ENCODE data around the gene RNASE11.

RNASE11 gene

DNA sequence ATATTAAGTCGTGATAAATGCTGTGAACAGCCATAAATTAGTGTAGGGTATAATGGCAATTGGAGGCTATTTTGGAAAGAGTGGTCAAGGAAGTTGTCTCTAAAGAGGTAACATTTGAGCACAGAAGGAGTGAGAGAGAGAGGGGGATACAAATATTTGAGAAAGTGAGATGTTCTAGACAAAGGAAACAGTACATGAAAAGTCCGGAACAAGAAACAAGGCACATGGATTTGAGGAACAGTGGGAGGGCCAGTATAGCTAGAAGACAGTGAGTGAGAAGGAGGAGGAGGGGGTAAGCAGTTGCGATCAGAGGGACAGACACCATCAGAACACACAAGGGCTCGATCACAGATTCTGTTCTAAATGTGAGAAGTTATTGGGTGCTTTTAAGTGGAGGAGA lies 23.5 kb upstream of the RNASE11 start:
- no peaks in the 10 kb centered on the region for H3K4me1 ChIP-seq (ENCODE audit: control insufficient read depth in 1 of 2, insufficient read depth in 2 of 2, low read length in 2 of 2)
- no peak overlapping the region for H3K9ac ChIP-seq (ENCODE audit: low read length)
- no peak overlapping the region for H2AFZ ChIP-seq (ENCODE audit: insufficient read depth, low read length, poor library complexity)
- no peaks in the 10 kb centered on the region for H3K27me3 ChIP-seq (ENCODE audit: insufficient read depth, low read length)
- H4K91ac ChIP-seq (ENCODE audit: low read depth, low read length) = no peak overlapping the region
- H2BK5ac ChIP-seq (ENCODE audit: low read depth, low read length, poor library complexity) = no peak overlapping the region
- no peak overlapping the region for H2BK12ac ChIP-seq (ENCODE audit: low read length)
- H2BK120ac ChIP-seq (ENCODE audit: insufficient read depth, low read length, poor library complexity) = no peak overlapping the region
- H3K14ac ChIP-seq (ENCODE audit: low read length) = no peak overlapping the region
- WGBS (ENCODE audit: extremely low coverage, insufficient coverage, insufficient read length) = no CpG with 5 or more reads among the region's 4 CpGs
- H3K18ac ChIP-seq (ENCODE audit: low read length) = no peak overlapping the region
- H3K23ac ChIP-seq (ENCODE audit: low read length) = no peak overlapping the region
- H3K9me3 ChIP-seq (ENCODE audit: insufficient read depth, low read depth, low read length) = no peaks in the 10 kb centered on the region
- H3K4me3 ChIP-seq (ENCODE audit: low read depth, low read length) = no peak overlapping the region
- H3K27ac ChIP-seq (ENCODE audit: low read depth, low read length) = no peak overlapping the region
- no peaks in the 10 kb centered on the region for H3K79me1 ChIP-seq (ENCODE audit: low read length)
- H4K8ac ChIP-seq (ENCODE audit: low read depth, low read length) = no peak overlapping the region
- H2AK5ac ChIP-seq (ENCODE audit: low read length) = no peak overlapping the region
- no peaks in the 10 kb centered on the region for H3K36me3 ChIP-seq (ENCODE audit: control insufficient read depth in 1 of 2, insufficient read depth in 2 of 2, low read length in 2 of 2)
- peaks cover 2% of the 10 kb centered on the region for H3K79me2 ChIP-seq (ENCODE audit: control insufficient read depth, insufficient read depth, low read length, poor library complexity)
- H4K12ac ChIP-seq (ENCODE audit: low read depth, low read length) = no peak overlapping the region
- H3K4ac ChIP-seq (ENCODE audit: low read depth, low read length) = no peak overlapping the region
- DNase-seq = no peak
- H3K4me2 ChIP-seq (ENCODE audit: low read length) = no peak overlapping the region

DNA sequence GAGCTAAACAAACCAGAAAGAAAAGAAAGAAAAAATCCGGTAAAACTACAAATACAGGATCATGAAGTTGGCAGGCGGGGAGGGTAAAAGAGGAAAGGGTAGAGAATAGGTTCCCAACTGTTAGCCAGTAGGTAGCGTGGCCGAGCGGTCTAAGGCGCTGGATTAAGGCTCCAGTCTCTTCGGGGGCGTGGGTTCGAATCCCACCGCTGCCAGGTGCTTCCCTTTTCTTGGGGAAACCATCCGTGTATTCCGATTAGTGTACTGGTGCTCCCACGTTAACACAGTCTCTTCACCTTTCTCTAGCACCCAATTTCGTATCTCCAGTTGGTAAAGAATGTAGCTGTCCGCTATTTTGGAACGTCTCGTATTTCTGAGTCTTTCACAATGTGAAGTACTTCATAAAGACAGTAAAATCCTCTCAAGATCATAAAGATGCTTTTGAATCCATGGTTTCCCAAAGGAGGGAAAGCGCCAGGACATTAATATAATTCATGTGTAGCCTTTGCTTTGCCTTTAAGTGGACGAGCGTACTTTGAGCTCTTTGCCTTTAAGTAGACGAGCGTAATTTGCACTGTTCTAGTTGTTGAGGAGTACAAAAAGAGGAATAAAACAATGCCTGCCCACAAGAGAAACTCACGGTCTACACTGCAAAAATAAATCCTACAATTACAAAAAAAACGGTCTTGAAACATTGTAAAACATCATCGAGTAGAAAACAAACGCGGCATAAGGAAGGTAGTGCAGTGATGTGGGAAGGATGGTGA lies 22.4 kb upstream of the RNASE11 start:
- Histone ChIP-seq H2AFZ (ENCODE audit: insufficient read depth, low read length, poor library complexity) (no peak overlapping the region), H3K4ac (ENCODE audit: low read depth, low read length) (no peak overlapping the region), H3K4me3 (ENCODE audit: low read depth, low read length) (peak overlapping the region; percentile 87), H4K8ac (ENCODE audit: low read depth, low read length) (no peak overlapping the region), H3K4me1 (ENCODE audit: control insufficient read depth in 1 of 2, insufficient read depth in 2 of 2, low read length in 2 of 2) (no peaks in the 10 kb centered on the region), H3K14ac (ENCODE audit: low read length) (no peak overlapping the region), H3K27me3 (ENCODE audit: insufficient read depth, low read length) (no peaks in the 10 kb centered on the region), H3K9ac (ENCODE audit: low read length) (no peak overlapping the region), H4K91ac (ENCODE audit: low read depth, low read length) (no peak overlapping the region), H2BK12ac (ENCODE audit: low read length) (no peak overlapping the region), H3K79me2 (ENCODE audit: control insufficient read depth, insufficient read depth, low read length, poor library complexity) (peaks cover 2% of the 10 kb centered on the region), H4K12ac (ENCODE audit: low read depth, low read length) (no peak overlapping the region), H3K9me3 (ENCODE audit: insufficient read depth, low read depth, low read length) (no peaks in the 10 kb centered on the region), H3K4me2 (ENCODE audit: low read length) (peak overlapping the region; percentile 68), H3K18ac (ENCODE audit: low read length) (no peak overlapping the region), H2BK5ac (ENCODE audit: low read depth, low read length, poor library complexity) (no peak overlapping the region), H3K79me1 (ENCODE audit: low read length) (no peaks in the 10 kb centered on the region), H3K23ac (ENCODE audit: low read length) (no peak overlapping the region), H2BK120ac (ENCODE audit: insufficient read depth, low read length, poor library complexity) (no peak overlapping the region), H3K27ac (ENCODE audit: low read depth, low read length) (no peak overlapping the region), H2AK5ac (ENCODE audit: low read length) (no peak overlapping the region), H3K36me3 (ENCODE audit: control insufficient read depth in 1 of 2, insufficient read depth in 2 of 2, low read length in 2 of 2) (no peaks in the 10 kb centered on the region)
- peak; percentile 64 to 77 for DNase-seq
- no CpG with 5 or more reads among the region's 27 CpGs for WGBS (ENCODE audit: extremely low coverage, insufficient coverage, insufficient read length)

DNA sequence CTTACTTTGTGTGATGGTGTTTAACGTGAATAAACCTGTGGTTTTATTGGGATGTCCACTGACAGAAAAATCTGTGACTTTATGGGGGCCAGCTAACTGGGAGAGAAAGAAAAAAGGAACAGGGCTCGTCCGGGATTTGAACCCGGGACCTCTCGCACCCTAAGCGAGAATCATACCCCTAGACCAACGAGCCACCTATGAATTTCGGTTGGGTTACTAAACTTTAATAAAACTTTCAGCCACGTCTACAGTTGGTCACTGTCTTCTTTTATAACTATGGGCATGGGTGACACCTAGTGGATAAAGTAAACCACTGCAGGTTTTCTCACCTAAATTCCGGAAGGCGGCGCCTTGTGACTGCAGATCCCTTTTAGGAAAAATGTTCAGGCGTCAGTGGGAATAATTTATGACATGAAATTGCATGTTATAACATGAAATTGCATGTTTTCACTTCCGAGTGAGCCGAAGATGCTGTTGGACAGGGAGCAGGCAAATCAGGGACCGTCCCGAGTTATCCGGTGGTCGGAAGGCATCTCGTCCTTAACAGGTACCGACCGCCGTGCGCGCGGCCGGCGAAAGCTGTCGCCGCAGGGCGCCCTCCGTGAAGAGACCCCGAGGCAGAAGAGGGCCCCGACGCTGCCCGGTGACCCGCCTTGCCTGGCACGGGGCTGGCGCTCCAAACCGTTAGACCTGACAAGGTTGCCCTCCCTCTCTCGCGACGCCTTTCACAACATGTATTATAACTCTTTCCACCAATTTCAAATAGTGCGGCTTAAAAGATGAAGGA lies 21.6 kb upstream of the RNASE11 start:
- no peak overlapping the region for H2BK5ac ChIP-seq (ENCODE audit: low read depth, low read length, poor library complexity)
- peak overlapping the region; percentile 68 for H3K4me2 ChIP-seq (ENCODE audit: low read length)
- no peak overlapping the region for H3K18ac ChIP-seq (ENCODE audit: low read length)
- no peak overlapping the region for H4K8ac ChIP-seq (ENCODE audit: low read depth, low read length)
- H3K9ac ChIP-seq (ENCODE audit: low read length) = no peak overlapping the region
- H3K4me1 ChIP-seq (ENCODE audit: control insufficient read depth in 1 of 2, insufficient read depth in 2 of 2, low read length in 2 of 2) = no peaks in the 10 kb centered on the region
- H3K36me3 ChIP-seq (ENCODE audit: control insufficient read depth in 1 of 2, insufficient read depth in 2 of 2, low read length in 2 of 2) = no peaks in the 10 kb centered on the region
- H2AFZ ChIP-seq (ENCODE audit: insufficient read depth, low read length, poor library complexity) = peak overlapping the region; percentile 95
- no peak overlapping the region for H4K91ac ChIP-seq (ENCODE audit: low read depth, low read length)
- peak overlapping the region; percentile 87 for H3K4me3 ChIP-seq (ENCODE audit: low read depth, low read length)
- peaks cover 2% of the 10 kb centered on the region for H3K79me2 ChIP-seq (ENCODE audit: control insufficient read depth, insufficient read depth, low read length, poor library complexity)
- H4K12ac ChIP-seq (ENCODE audit: low read depth, low read length) = peak overlapping the region; percentile 58
- no peak overlapping the region for H2AK5ac ChIP-seq (ENCODE audit: low read length)
- no CpG with 5 or more reads among the region's 44 CpGs for WGBS (ENCODE audit: extremely low coverage, insufficient coverage, insufficient read length)
- H3K14ac ChIP-seq (ENCODE audit: low read length) = no peak overlapping the region
- no peak overlapping the region for H2BK12ac ChIP-seq (ENCODE audit: low read length)
- DNase-seq = peak; percentile 69 to 98
- H3K9me3 ChIP-seq (ENCODE audit: insufficient read depth, low read depth, low read length) = no peaks in the 10 kb centered on the region
- no peak overlapping the region for H2BK120ac ChIP-seq (ENCODE audit: insufficient read depth, low read length, poor library complexity)
- H3K4ac ChIP-seq (ENCODE audit: low read depth, low read length) = no peak overlapping the region
- H3K79me1 ChIP-seq (ENCODE audit: low read length) = no peaks in the 10 kb centered on the region
- no peak overlapping the region for H3K27ac ChIP-seq (ENCODE audit: low read depth, low read length)
- H3K27me3 ChIP-seq (ENCODE audit: insufficient read depth, low read length) = no peaks in the 10 kb centered on the region
- H3K23ac ChIP-seq (ENCODE audit: low read length) = no peak overlapping the region

DNA sequence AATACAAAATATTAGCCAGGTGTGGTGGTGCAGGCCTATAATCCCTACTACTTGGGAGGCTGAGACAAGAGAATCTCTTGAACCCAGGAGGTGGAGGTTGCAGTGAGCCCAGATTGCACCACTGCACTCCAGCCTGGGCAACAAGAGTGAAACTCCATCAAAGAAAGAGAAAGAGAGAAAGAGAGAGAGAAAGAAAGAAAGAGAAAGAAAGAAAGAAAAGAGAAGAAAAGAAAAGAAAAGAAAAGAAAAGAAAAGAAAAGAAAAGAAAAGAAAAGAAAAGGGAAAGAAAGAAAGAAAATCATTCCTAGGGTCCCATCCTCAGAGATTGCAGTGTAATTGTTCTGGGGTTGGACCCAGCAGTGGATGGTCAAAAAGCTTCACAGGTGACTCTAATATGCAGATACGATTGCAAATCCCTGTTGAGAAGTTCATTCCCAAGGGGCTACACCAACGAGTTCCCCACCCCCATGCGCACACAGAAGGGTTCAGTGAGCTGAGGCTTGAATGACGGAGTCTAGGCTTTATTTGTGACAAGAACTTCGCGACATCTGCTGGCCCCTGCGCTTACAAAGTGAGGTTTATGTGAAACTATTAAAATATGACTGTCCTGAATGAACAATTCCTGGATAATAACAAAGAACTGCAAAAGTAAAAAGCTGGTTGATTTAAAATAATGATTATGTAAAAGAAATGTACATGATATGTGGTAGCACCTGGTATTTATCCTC lies 20.7 kb upstream of the RNASE11 start:
- Histone ChIP-seq H3K4me1 (ENCODE audit: control insufficient read depth in 1 of 2, insufficient read depth in 2 of 2, low read length in 2 of 2) (no peaks in the 10 kb centered on the region), H2AFZ (ENCODE audit: insufficient read depth, low read length, poor library complexity) (no peak overlapping the region), H2BK120ac (ENCODE audit: insufficient read depth, low read length, poor library complexity) (no peak overlapping the region), H2BK12ac (ENCODE audit: low read length) (no peak overlapping the region), H2BK5ac (ENCODE audit: low read depth, low read length, poor library complexity) (no peak overlapping the region), H4K91ac (ENCODE audit: low read depth, low read length) (no peak overlapping the region), H2AK5ac (ENCODE audit: low read length) (no peak overlapping the region), H3K9me3 (ENCODE audit: insufficient read depth, low read depth, low read length) (no peaks in the 10 kb centered on the region), H3K4me2 (ENCODE audit: low read length) (no peak overlapping the region), H3K18ac (ENCODE audit: low read length) (no peak overlapping the region), H3K9ac (ENCODE audit: low read length) (no peak overlapping the region), H4K8ac (ENCODE audit: low read depth, low read length) (no peak overlapping the region), H3K4ac (ENCODE audit: low read depth, low read length) (no peak overlapping the region), H3K79me1 (ENCODE audit: low read length) (no peaks in the 10 kb centered on the region), H3K23ac (ENCODE audit: low read length) (no peak overlapping the region), H3K4me3 (ENCODE audit: low read depth, low read length) (no peak overlapping the region), H3K36me3 (ENCODE audit: control insufficient read depth in 1 of 2, insufficient read depth in 2 of 2, low read length in 2 of 2) (no peaks in the 10 kb centered on the region), H3K27ac (ENCODE audit: low read depth, low read length) (no peak overlapping the region), H4K12ac (ENCODE audit: low read depth, low read length) (no peak overlapping the region), H3K27me3 (ENCODE audit: insufficient read depth, low read length) (no peaks in the 10 kb centered on the region), H3K14ac (ENCODE audit: low read length) (no peak overlapping the region), H3K79me2 (ENCODE audit: control insufficient read depth, insufficient read depth, low read length, poor library complexity) (peaks cover 2% of the 10 kb centered on the region)
- no CpG with 5 or more reads among the region's 7 CpGs for whole genome bisulfite sequencing (ENCODE audit: extremely low coverage, insufficient coverage, insufficient read length)
- DNase-seq = no peak
